Measurements from ENCODE around the gene PDE1A. TPM values are rescaled to one million over a fixed set of nuclear protein-coding genes. Genes with fewer than 3 reads are reported as not detected.

PDE1A gene
- total RNA-seq, 1 experiment from 2014 or later, result 3.1 TPM

GRCh38 chr2:182359990-182360662, 66.7 kb downstream of the PDE1A start:
- intact Hi-C loops (cut with micrococcal nuclease; ENCODE audit: unreplicated experiment), result loop anchor here (2.0 to 10.0 kb wide), 2 partner anchors 175 to 217 kb away; no protein-coding TSS in a partner anchor
- BruUV-seq (replicated peaks), result no TSS peak
- Histone ChIP-seq H3K4me1 (ENCODE audit: insufficient read depth, low read length, poor library complexity, severe bottlenecking) (peaks cover 34% of the 10 kb centered on the region), H3K36me3 (ENCODE audit: insufficient read depth, low read length, poor library complexity, severe bottlenecking) (no peaks in the 10 kb centered on the region), H3K4me3 (ENCODE audit: low read depth, low read length, poor library complexity, severe bottlenecking) (no peak overlapping the region), H3K27ac (ENCODE audit: low read depth, low read length, poor library complexity, severe bottlenecking) (peak overlapping the region; percentile 52), H3K27me3 (replicated peaks; ENCODE audit: insufficient read depth, low read depth, low read length, poor library complexity) (no peaks in the 10 kb centered on the region), H3K9me3 (ENCODE audit: low read depth, low read length, poor library complexity, severe bottlenecking) (no peaks in the 10 kb centered on the region)
- ChIA-PET CTCF (no interaction called here), POLR2A (ENCODE audit: low non-redundant PET) (no interaction called here)
- no peak for TF ChIP-seq EZH2 (IDR thresholded peaks at IDR 0.05; ENCODE audit: borderline replicate concordance, low read depth, low read length, poor library complexity, severe bottlenecking)
- no peak for TF ChIP-seq CTCF (conservative IDR thresholded peaks at IDR 0.05; ENCODE audit: low read depth, low read length)
- DNase-seq (ENCODE audit: low spot score), result peak; percentile 87

DNA sequence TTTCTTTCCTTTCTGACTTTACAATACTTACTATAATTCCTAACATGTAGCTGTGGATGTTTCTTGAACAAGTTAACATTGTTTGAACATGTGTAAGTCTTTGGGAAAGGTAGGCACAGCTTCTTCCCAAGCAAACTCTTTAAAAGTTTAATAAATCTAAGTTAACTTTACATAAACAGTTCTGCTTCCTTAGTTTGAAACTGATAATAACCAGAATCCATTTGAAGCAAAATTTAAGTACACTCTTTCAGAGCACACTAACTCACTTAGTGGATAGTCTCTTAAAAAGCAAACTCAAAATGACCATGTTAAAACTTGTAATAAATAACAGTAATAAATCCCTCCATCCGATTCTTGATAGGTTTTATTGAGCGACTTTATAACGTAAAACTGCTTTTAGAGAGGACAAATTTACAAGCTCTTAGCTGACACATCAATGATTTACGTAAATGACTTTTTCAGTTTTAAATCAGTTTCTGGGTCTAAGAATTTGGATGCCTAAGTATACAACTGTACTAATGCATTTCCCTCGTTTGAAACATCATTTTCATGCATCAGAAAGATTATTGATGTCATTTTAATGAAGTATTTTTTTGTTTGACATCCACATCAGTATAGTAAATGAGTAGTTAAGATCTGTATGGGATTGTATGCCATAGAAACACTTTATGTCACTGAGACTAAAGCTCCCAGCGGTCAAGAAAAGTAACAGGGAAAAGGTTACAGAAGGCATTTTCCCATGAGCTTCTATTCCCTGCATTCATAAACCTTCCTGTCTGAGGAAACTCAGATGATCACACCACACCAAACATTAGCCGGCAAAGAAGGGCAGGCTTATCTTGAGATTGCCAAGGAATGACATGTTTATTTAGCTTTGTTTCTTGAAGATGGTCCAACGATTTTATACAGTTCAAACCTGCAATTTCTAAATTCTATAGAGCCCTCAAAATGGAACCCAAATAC, 67.5 kb downstream of the PDE1A start:
- Histone ChIP-seq H3K4me3 (ENCODE audit: low read depth, low read length, poor library complexity, severe bottlenecking) (no peak overlapping the region), H3K9me3 (ENCODE audit: low read depth, low read length, poor library complexity, severe bottlenecking) (no peaks in the 10 kb centered on the region), H3K36me3 (ENCODE audit: insufficient read depth, low read length, poor library complexity, severe bottlenecking) (no peaks in the 10 kb centered on the region), H3K27ac (ENCODE audit: low read depth, low read length, poor library complexity, severe bottlenecking) (peak overlapping the region; percentile 52), H3K4me1 (ENCODE audit: insufficient read depth, low read length, poor library complexity, severe bottlenecking) (peaks cover 38% of the 10 kb centered on the region), H3K27me3 (replicated peaks; ENCODE audit: insufficient read depth, low read depth, low read length, poor library complexity) (no peaks in the 10 kb centered on the region)
- CTCF ChIA-PET, result no interaction called here
- no TSS peak for BruUV-seq (replicated peaks)
- intact Hi-C loops (cut with micrococcal nuclease; ENCODE audit: unreplicated experiment), result loop anchor here (2.0 to 10.0 kb wide), 2 partner anchors 175 to 217 kb away; no protein-coding TSS in a partner anchor
- TF ChIP-seq EZH2 (IDR thresholded peaks at IDR 0.05; ENCODE audit: borderline replicate concordance, low read depth, low read length, poor library complexity, severe bottlenecking) (no peak), CTCF (conservative IDR thresholded peaks at IDR 0.05; ENCODE audit: low read depth, low read length) (no peak)
- POLR2A ChIA-PET (ENCODE audit: low non-redundant PET), result no interaction called here
- DNase-seq (ENCODE audit: low spot score), result peak; percentile 63

- POLR2A ChIA-PET (ENCODE audit: low non-redundant PET), result no interaction called here
- Histone ChIP-seq H3K4me3 (ENCODE audit: low read depth, low read length, poor library complexity, severe bottlenecking) (no peak overlapping the region), H3K9me3 (ENCODE audit: low read depth, low read length, poor library complexity, severe bottlenecking) (no peaks in the 10 kb centered on the region), H3K36me3 (ENCODE audit: insufficient read depth, low read length, poor library complexity, severe bottlenecking) (no peaks in the 10 kb centered on the region), H3K27ac (ENCODE audit: low read depth, low read length, poor library complexity, severe bottlenecking) (peak overlapping the region; percentile 52), H3K27me3 (replicated peaks; ENCODE audit: insufficient read depth, low read depth, low read length, poor library complexity) (no peaks in the 10 kb centered on the region), H3K4me1 (ENCODE audit: insufficient read depth, low read length, poor library complexity, severe bottlenecking) (peaks cover 39% of the 10 kb centered on the region)
- intact Hi-C loops (cut with micrococcal nuclease; ENCODE audit: unreplicated experiment), result loop anchor here (2.0 to 10.0 kb wide), 2 partner anchors 174 to 218 kb away; no protein-coding TSS in a partner anchor
- peak; percentile 74 for DNase-seq (ENCODE audit: low spot score)
- CTCF ChIA-PET, result no interaction called here
- TF ChIP-seq EZH2 (IDR thresholded peaks at IDR 0.05; ENCODE audit: borderline replicate concordance, low read depth, low read length, poor library complexity, severe bottlenecking), result no peak
- TF ChIP-seq CTCF (conservative IDR thresholded peaks at IDR 0.05; ENCODE audit: low read depth, low read length), result no peak
- BruUV-seq (replicated peaks), result no TSS peak
Measured at GRCh38 chr2:182358601-182359000, 68.2 kb downstream of the PDE1A start.
